ENCODE results near the gene ADAMTS4. TPM values are rescaled to one million over a fixed set of nuclear protein-coding genes. Genes with fewer than 3 reads are reported as not detected.

ADAMTS4 gene

GRCh38 chr1:161137881-161138280, 61.0 kb downstream of the ADAMTS4 start:
- peaks cover 7% of the 10 kb centered on the region for H3K4me1 ChIP-seq (ENCODE audit: control insufficient read depth, insufficient read depth, low read depth, low read length)
- H2AFZ ChIP-seq (ENCODE audit: low read depth, low read length): no peak overlapping the region

More at GRCh38 chr1:161137881-161138280, 61.0 kb downstream of the ADAMTS4 start:
- no peak overlapping the region for H2BK5ac ChIP-seq (ENCODE audit: low read depth, low read length, poor library complexity, severe bottlenecking)
- H3K36me3 ChIP-seq (ENCODE audit: control insufficient read depth in 1 of 2, insufficient read depth in 2 of 2, low read depth in 1 of 2, low read length in 2 of 2): peaks cover 0 to 4% of the 10 kb centered on the region in 2 experiments
- DNase-seq: no peak
- no peak overlapping the region for H4K91ac ChIP-seq (ENCODE audit: low read length)
- H3K4me3 ChIP-seq (ENCODE audit: insufficient read depth in 1 of 2, low read depth in 1 of 2, low read length in 2 of 2): no peak overlapping the region
- no peak overlapping the region for H2BK15ac ChIP-seq (ENCODE audit: low read depth, poor library complexity, severe bottlenecking)
- no peak overlapping the region for H2AK5ac ChIP-seq (ENCODE audit: low read length, severe bottlenecking)
- peaks cover 30% of the 10 kb centered on the region for H3K79me1 ChIP-seq (replicated peaks; ENCODE audit: low read length, poor library complexity, severe bottlenecking)
- H3K9me3 ChIP-seq (ENCODE audit: control insufficient read depth, low read length): no peaks in the 10 kb centered on the region
- H3K27ac ChIP-seq (ENCODE audit: low read length, poor library complexity, severe bottlenecking): no peak overlapping the region
- H3K18ac ChIP-seq (ENCODE audit: low read depth in 1 of 2, low read length in 2 of 2): no peak overlapping the region
- no peak overlapping the region for H2BK12ac ChIP-seq (ENCODE audit: low read length in 2 of 2)
- H3K14ac ChIP-seq (ENCODE audit: low read length in 2 of 2): no peak overlapping the region
- no peak overlapping the region for H4K8ac ChIP-seq (ENCODE audit: low read length)
- H3K23ac ChIP-seq (ENCODE audit: low read length in 2 of 2): no peak overlapping the region
- no peak overlapping the region for H3K9ac ChIP-seq (ENCODE audit: low read length)
- WGBS: 90% methylated on average over 3 of the region's 3 CpGs
- no peak overlapping the region for H3K4ac ChIP-seq (ENCODE audit: low read depth in 1 of 2, low read length in 2 of 2)
- no peak overlapping the region for H2BK120ac ChIP-seq (ENCODE audit: low read depth, low read length)
- no peak overlapping the region for H3K4me2 ChIP-seq (ENCODE audit: low read length, poor library complexity, severe bottlenecking)
- H3K27me3 ChIP-seq (ENCODE audit: control insufficient read depth in 1 of 2, insufficient read depth in 1 of 2, low read length in 2 of 2): no peaks in the 10 kb centered on the region

Small RNA genes lying within 50 kb of the gene (small RNA-seq; reads per million reads assigned to genes)
- not detected for gene RF01225 (ENCODE audit: low read depth)
